GM21786 (cell line): ENCODE measurements around the gene TMEM53.

ENCODE experiments used
- ATAC-seq: cut with Tn5 transposase; IDR thresholded peaks from one replicate; pipeline ENCODE4 v1.9.1; 2021; ENCODE audit not compliant: unreplicated experiment

TMEM53 gene

DNA sequence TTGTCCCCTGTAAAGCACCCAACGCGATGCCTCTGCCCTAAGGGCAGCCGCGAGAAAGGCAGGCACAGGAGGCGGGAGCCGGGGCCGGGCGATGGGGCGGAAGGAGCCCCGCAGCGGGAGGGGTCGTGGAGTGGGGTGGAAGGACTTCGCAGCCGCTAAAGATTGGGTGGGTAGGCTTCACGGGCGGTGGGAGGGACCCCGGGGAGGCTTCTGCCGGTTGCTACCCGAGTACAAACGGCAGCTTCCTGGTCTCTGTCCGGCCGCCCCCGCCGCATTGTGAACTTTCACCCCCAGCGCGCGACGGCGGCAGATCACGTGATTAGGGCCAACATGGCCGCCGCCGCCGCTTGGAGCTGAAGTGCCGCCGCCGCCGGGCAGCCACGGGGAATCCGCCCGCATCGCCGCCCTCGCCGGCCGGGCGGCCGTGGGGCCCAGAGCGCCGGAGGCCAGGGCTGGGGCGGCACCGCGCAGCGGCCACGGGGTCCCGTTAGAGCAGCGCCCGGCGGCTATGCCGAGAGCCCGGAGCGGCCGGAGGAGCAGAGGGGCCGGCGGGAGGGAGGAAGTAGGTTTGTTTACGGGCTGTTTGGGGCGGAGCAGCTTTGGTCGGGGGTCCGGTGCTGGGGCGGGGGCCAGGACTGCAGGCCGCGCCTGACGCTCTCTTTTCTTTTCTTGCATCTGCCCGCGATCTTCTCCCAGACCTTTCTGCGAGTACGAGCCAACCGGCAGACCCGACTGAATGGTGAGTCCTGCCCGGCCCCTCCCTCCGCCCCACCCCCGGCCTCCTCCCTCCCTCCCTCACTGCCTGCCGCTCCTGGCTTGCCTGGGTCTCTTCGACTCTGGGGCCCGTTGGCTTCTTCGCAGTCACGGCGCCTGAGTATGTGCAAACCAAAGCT, 42.4 kb downstream of the TMEM53 start:
- peak; percentile 62 for ATAC-seq

DNA sequence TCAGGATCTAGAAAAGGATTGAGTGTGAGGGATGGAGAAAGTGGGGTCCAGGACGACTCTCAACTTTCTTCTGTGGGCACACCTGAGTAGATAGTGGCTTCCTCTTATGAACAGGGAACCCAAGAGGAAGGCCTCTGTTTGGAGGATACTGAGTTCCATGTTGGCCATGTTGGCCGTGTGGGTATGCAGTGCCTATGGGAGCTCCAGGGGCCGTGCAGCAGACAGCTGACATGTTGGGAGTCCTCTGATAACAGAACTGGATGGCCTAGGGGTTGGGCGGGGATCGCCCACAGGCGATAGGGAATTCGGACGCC, 43.0 kb downstream of the TMEM53 start:
- ATAC-seq = no peak

DNA sequence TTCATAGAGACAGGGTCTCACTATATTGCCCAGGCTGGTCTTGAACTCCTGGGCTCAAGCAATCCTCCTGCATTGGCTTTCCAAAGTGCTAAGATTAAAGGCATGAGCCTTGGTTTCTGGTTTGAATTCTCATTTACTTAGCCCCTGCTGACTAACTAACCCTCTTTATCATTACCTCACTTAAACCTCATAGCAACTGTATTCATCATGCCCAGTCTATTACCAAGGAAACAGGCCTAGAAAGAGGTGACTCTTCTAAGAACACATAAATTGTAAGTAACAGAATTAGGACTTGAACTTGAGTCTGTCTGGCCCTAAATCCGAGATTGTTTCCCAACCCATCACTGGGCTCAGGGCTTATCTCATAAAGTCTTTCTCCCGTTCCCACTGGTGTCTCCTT, 44.2 kb downstream of the TMEM53 start:
- no peak for ATAC-seq

DNA sequence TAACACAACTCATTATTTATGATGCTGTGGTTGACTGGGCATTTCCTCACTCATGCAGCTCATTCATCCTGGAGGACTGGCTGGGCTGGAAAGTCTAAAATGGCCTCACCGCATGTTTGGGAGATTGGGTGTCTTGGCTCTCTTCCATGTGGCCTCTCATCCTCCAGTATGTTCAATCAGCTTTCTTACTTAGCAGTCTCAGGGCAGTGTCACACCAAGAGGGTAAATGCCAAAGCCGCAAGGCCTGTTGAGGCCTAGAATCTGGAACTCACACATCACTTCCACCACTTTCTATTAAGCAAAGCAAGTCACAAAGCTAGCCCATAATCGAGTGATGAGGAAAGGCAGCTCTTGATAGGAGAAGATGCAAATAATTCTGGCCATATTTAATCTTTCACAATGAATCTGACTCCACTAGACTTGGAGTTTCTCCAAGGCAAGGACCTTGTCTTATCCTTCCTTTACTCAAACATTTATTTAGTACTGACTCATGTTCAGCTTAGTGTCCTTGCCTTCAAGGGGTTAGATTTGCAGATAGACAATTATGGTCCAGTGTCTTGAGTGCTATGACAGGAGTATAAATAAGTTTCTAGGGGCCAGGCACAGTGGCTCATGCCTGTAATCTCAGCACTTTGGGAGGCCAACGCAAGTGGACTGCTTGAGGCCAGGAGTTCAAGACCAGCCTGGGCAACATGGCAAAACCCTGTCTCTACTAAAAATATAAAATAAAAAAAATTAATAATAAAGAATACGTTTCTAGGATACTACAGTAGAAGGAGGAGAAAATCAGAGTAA, 45.1 kb downstream of the TMEM53 start:
- no peak for ATAC-seq

DNA sequence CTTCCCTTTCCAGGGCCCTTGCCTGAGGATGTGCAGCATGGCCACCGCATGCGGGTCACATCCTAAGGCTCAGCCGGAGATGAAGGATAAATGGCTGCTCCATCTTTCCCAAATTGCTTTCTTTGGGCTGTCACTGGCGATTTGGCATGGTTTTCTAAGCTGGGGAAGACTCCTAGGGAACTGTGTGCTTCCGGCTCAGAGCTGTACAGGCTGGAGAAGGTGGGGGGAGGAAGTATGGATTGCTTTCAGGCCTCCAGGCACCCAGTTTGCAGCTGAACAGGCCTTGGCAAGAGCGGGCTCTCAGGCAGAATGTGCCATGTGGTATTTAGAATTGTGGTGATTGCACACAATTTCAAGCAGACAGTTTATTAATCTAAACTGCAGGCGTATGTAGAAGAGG, 48.9 kb downstream of the TMEM53 start:
- no peak for ATAC-seq

DNA sequence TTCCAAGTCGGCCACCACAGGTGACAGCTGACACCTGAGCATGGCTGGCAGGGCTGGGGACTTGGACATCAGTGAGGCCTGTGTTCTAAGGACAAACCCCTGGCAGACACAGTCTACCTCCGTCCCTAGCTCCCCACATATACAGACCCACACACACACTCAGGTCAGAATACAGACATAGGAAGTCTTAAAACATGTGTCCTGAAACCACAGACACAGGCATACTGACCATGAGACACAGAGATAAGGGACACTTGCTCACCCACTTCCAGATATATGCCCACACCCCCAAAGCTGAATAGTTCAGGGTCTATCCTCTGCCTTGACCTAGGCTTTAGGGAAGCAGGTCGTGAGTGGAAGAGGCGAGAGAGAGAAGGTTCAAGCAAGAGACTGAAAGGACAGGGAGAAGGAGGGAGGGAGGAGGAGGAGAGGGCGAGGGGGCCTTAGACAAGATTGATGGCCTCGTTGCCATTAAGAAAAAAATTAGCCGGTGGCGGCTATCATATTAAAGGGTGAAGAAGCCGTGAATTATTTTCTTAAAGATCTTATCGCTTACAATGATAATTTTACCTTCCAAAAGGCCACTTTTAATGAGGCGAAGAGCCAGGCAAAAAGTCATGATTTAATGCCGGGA, 49.9 kb downstream of the TMEM53 start:
- ATAC-seq = no peak

DNA sequence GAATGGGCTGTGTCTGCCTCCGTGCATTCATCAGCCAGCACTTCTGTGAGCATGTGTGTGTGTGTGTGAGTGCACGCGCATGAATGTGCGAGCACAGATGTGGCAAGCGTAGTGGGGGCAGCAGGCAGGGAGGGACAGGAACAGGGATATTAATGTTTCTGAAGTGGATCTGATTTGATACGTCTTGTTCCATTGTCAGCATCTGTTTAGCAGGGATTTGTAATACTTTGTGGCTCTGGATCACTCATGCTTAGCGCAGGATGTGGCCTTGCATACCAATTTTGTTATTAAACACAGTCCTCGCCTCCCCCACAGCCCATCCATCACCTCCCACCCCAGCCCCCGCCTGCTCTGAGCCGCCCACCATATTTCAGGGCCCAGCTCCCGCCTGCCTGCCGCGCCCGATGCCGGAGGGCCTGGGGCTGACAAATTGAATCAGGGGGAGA, 52.4 kb downstream of the TMEM53 start:
- no peak for ATAC-seq

DNA sequence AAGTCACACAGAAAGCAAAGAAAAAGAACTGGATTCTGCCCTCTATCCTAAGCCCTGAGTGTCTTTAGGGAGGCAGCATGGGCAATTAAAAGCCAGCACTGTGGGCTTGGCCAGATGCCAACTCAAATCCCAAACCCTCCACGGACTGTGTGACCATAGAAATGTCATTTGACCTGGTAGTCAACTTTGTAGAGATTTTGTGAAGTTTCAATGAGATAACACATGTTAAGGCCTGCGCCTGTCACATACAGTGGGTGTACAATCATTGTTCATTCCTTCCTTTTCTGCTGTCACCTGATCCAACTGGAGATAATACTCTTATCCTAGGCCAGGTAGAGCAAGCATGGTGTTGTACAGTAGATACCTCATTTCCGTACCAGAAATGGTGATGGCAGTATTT, 54.2 kb downstream of the TMEM53 start:
- ATAC-seq = no peak

DNA sequence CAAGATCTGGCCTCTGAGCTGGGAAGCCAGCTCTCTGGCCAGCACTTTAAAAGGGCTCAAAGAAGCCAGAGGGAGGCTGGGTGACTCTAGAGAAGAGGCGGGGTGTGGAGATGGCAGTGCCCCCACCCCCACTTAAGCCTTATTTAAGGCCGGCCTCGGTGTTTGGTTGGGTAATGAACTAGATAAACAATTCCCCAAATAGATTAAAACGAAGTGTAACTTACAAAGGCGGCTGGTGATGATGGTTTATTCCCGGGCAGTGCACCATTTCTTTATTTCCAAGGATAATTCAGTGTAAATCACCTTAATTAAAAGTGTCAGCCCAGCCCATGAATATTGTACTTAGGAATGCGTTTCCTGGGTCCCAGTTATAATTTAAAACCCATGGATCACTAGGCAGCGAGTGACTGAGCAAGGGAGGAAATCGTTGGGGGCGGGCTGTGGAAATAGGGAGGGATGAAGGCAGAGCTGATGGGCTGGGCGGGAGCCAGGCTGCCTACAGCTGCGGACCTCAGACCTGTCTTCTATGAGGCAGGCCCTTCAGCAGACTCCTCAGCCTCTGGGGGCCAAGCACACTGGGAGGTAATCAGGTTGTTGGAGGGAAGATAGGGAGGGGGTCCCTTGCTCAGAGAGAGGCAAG, 54.9 kb downstream of the TMEM53 start:
- ATAC-seq = no peak

DNA sequence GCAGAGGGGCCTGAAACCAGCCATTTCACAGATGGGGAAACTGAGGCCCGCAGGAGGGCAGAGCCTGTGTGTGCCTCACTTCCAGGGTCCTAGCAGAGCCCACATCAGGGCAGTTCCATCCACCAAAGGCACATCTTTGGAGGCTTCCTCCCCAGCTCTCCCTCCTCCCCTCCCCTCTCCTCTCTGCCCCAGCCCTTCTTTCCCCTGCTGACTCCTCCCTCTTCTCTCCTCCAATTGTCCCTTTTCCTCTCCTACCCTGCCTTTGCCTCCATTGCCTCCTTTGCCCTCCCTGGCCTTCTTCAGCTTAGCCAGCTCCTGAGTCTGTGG, 56.6 kb downstream of the TMEM53 start:
- no peak for ATAC-seq

DNA sequence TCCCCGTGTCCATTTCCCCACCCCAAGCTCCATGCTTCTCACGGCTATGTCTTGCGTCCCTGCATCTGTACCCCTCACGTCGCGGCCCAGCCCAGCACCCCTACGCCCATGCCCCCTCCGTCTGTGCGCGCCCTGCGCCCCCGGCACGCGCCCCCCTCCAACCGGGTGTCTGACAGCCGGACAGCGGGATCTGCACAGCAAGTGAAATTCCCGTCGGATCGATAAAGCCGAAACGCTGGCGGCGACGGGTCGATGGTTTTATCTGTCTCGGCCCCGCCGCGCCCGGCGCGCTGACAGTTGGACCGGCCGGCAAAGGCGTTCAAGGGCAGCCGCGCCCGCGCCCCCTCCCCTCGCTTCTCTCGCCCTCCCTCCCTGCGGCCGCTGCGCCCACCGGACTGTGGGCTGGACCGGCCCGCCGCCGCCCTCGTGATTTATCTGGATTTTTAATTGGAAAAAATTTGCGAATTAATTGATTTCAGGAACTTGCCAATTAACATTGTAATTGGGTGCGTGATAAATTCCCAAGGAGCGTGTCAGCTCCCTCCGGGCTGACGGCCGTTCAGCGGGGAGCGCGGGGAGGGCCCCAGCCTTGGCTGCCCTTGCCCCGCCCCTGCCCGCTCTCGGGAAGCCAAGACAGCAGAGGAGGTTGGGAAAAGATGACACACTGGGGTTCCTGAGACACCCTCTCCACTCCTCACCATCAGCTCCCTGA, 57.1 kb downstream of the TMEM53 start:
- no peak for ATAC-seq

DNA sequence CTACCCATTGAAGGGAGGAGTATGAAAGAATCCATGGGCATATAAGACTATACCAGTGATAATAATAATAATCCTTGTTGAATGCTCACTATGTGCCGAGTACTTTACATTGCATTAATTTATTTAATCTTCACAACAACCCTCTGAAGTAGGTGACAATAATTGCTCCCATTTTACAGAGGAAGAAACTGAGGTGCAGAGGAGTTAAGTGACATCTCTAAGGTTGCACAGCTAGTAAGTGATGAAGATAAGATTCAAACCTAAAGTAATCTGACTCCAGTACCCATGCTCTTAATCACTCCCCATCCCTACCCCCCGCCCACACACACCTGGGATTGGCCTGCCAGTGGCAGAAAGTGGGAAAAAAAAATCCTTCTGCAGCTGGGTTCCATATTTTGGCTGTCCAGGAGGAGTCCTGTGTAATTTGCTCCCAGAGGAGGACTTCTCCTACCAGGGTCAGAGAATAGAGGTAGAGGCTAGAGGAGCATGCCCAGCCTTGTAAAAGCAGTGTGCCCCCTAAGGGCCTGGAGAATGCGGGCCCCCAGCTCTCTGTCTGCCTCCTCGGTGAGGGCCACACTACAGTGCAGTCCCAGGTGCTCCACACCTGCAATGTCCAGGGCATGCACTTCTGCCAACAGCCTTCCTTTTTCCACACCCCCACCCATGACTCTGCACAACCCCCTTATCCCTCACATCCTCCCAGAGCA, 57.8 kb downstream of the TMEM53 start:
- no peak for ATAC-seq

DNA sequence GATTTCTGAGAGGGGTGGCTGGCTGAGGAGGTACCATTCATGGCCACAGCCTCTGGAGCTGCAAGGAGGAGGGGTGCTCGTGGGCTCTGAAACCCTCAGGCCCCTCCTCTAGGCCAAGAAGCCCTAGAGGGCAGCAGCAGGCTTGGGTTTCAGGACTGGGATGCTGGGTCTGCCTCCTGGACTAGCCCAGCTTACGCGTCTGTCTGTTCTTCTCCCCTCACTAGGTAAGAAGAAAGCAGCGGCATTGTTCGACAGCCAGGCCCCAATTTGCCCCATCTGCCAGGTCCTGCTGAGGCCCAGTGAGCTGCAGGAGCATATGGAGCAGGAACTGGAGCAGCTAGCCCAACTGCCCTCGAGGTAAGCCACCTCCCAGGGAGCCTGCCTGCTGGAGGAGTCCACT, 60.3 kb downstream of the TMEM53 start:
- ATAC-seq = no peak

DNA sequence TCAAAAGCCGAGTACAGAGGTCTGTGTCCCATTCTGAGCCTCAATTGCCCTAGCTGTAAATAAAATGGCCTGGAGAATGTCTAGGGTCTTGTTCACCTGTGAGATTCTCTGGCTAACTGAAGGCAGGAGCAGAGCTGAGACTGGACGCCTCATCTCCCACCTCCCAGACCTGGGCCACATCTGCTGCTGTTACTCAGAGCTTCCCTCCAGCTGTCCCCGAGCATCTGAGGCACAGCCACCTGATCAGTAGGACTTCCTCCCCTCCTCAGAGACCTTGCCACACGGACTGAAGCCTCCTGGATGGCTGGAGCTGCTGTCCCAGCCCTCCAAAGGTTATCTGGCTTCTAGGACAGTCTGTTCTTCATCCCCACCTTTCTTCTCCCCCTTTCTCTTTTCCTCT, 62.4 kb downstream of the TMEM53 start:
- no peak for ATAC-seq

DNA sequence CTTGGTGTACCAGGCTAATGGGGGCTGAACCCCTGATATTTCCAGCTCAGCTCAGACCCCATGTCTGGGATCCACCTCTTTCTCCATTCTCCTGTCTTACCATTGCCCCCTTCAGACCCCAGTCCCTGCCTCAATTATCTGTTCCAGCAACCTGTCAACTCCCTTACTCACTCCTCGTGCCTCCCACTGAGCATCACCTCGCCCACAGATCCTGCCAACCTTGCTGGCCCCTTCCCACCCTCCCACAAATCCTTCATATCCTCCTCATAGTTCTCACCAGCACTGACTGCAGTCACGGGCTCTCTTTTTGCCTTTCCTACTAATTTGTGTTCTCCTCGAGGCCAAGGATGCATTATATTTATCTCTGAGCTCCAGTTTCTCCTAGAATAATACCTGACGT, 62.9 kb downstream of the TMEM53 start:
- no peak for ATAC-seq

DNA sequence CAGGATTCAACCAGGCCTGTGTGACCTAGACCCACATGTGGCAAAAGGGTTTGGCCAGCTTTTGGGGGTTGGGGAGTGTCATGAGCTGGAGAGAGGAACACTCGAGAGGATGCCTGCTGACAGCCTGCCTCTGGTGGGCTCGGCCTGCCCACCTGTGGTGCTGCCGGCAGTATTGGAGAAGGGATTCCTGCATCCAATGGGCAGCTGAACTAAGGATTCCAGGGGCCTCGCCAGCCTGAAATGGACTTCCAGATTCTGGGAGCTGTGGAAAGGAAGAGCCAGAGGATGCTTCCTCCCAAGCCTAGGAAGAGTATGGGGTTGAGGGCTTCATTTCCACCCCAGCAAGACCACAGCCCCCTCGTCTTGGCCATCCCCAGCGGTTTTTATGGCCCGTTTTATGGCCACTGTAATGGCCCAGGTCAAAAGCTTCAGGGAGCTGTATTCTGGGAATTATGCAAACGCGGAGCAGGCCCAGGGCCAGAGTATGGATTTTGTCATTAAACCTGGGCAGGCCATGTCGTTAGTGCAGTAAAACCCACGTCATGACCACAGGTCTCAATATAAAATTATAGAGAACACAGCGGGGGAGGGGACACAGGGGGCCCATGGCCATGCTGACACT, 63.6 kb downstream of the TMEM53 start:
- ATAC-seq = no peak

DNA sequence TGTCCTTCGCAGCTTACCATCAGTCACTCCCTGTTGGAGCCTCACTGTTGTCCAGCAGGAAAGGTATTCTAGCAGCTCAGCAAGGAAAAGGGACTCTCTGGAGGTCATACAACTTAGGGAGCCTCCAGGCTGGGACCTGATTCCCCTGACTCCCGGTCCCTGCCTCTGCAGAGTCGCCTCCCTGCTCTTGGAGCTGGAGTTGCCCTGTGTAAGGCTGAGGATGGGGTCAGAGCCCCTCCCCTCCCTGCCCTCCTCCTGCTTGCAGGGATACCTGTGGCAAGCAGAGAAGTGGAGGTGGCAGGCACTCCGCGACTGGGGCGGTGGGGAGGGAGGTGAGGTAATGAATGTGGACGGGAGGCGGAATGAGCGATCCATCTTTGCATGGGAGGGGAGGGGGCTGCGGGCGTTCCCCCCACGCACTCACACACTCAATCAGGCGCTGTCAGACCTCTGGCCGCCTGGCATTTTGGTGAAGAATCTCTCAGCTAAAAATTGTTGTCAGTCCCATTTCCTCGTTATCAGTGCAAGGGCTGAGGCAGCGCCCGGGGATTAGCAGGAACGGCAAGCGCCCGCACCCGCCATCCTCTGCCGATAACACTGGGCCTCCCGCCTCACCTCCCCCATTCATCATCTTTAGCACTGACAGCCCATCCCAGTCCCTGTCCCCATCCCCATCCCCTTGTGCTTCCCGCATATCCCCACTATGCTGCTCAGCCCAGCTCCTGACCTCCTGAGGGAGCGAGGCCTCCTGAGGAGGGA, 64.3 kb downstream of the TMEM53 start:
- no peak for ATAC-seq

DNA sequence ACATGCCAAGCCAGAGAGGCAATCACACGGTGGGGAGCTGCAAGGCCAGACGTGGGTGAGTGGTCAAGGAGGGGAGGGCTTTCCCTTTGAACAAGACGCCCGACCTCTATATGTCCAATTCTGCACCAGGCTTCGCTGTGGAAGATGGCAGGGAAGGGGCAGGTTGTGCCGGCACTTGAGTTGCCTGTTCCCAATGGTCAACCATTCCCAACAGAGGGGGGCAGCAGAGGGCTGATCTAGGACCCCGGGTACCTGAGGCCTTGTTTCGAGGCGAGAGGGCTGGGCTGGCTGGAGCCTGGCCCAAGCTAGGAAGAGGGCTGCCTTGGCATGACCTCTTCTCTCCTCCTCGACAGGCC, 64.9 kb downstream of the TMEM53 start:
- ATAC-seq = no peak

DNA sequence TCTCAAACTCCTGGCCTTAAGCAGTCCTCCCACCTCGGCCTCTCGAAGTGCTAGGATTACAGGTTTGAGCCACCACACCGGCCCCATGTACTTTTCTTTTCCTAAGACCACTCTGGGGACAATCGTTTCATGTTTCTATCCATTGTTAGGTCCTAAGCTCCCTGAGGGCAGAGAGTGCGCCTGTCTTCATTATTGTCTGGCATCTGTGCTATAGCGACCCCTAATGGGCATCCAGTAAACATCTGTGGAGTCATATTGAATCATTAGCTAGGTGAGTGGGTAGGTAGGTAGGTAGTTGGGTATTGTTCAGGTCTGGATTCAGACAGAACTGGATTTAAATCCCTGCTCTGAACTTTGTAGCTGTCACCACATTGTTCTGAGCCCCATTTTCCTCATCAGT, 66.1 kb downstream of the TMEM53 start:
- ATAC-seq = no peak
